ENCODE results near the gene FRRS1.

GRCh38 chr1:99782397-99782796 lies 16.0 kb upstream of the FRRS1 start:
- TF ChIP-seq POLR2A (IDR thresholded peaks at IDR 0.05) (no peak), CTCF (IDR thresholded peaks at IDR 0.05) (no peak)

All from adrenal gland (tissue), 5 donors.